ENCODE data around the gene NPM1. TPM values are rescaled to one million over a fixed set of nuclear protein-coding genes. Genes with fewer than 3 reads are reported as not detected.
"Not testable (repeated sequence)": the region's sequence is repeated elsewhere in the genome, so short reads cannot be mapped to it uniquely, and the experiment has no call there.

The NPM1 gene
- total and polyA plus RNA-seq, 12 donors = 248 to 1,064 (median 465) TPM

DNA sequence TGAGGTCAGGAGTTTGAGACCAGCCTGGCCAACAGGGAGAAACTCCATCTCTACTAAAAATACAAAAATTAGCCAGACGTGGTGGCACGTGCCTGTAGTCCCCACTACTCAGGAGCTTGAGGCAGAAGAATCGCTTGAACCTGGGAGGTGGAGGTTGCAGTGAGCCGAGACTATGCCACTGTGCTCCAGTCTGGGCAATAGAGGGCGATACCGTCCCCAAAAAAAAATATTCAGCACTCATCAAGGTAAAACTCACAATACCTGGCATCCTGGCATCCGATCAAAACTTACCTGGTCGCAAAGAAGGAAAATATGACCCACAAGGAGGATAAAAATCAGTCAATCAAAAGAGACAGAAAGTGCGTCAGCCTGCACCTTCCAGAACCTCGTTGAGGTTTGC lies 16.8 kb upstream of the NPM1 start:
- H3K9me3 ChIP-seq; H3K4me1 ChIP-seq; H3K27ac ChIP-seq; DNase-seq; ATAC-seq; H3K36me3 ChIP-seq; H3K4me3 ChIP-seq; intact Hi-C loops (cut with DNase I): not testable (repeated sequence)
- 53 to 55% methylated on average over 10 of the region's 10 CpGs for WGBS, 2 donors
- TF ChIP-seq, protein P1, sequence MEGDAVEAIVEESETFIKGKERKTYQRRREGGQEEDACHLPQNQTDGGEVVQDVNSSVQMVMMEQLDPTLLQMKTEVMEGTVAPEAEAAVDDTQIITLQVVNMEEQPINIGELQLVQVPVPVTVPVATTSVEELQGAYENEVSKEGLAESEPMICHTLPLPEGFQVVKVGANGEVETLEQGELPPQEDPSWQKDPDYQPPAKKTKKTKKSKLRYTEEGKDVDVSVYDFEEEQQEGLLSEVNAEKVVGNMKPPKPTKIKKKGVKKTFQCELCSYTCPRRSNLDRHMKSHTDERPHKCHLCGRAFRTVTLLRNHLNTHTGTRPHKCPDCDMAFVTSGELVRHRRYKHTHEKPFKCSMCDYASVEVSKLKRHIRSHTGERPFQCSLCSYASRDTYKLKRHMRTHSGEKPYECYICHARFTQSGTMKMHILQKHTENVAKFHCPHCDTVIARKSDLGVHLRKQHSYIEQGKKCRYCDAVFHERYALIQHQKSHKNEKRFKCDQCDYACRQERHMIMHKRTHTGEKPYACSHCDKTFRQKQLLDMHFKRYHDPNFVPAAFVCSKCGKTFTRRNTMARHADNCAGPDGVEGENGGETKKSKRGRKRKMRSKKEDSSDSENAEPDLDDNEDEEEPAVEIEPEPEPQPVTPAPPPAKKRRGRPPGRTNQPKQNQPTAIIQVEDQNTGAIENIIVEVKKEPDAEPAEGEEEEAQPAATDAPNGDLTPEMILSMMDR (IDR thresholded peaks at IDR 0.05) = peak in 1 of 9 donors; percentile 5
- H3K27me3 ChIP-seq = peaks cover 0 to 22% (median 0%) of the 10 kb centered on the region in 7 donors

- intact Hi-C loops (cut with DNase I) = no loop called here
- Histone ChIP-seq H3K9me3 (no peaks in the 10 kb centered on the region), H3K27me3 (peaks cover 0 to 18% (median 0%) of the 10 kb centered on the region in 7 donors), H3K4me3 (no peak overlapping the region), H3K36me3 (no peaks in the 10 kb centered on the region), H3K27ac (no peak overlapping the region), H3K4me1 (no peaks in the 10 kb centered on the region)
- WGBS, 2 donors = 80 to 84% methylated on average over 13 of the region's 13 CpGs
- TF ChIP-seq, protein P1 (IDR thresholded peaks at IDR 0.05) = no peak
- peak in 1 of 8 donors; percentile 25 for ATAC-seq
- DNase-seq = no peak
Observed at GRCh38 chr5:171371326-171371725, 16.3 kb upstream of the NPM1 start.

DNA sequence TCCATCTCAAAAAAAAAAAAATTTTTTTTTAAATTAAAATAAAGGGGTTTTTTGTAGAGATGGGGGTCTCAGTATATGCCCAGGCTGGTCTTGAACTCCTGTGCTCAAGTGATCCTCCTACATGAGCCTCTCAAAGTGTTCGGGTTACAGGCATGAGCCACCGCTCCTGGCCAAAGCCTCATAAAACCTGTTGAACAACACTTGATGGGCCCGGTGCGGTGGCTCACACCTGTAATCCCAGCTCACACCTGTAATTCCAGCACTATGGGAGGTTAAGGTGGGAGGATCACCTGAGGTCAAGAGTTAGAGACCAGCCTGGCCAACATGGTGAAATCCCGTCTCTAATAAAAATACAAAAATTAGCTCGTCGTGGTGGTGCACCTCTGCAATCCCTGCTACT lies 7.7 kb upstream of the NPM1 start:
- ATAC-seq = no peak
- intact Hi-C loops (cut with DNase I) = no loop called here

GRCh38 chr5:171384416-171384815 lies 3.2 kb upstream of the NPM1 start:
- ATAC-seq; H3K4me3 ChIP-seq; DNase-seq; H3K36me3 ChIP-seq; H3K27ac ChIP-seq; intact Hi-C loops (cut with DNase I); H3K9me3 ChIP-seq; H3K27me3 ChIP-seq: not testable (repeated sequence)
- WGBS, 2 donors = 92 to 93% methylated on average over 9 of the region's 9 CpGs
- peaks cover 0 to 19% (median 13%) of the 10 kb centered on the region in 9 donors for H3K4me1 ChIP-seq

More for the DNA sequence above, 7.7 kb upstream of the NPM1 start:
- Histone ChIP-seq H3K4me3 (no peak overlapping the region), H3K9me3 (no peaks in the 10 kb centered on the region), H3K4me1 (no peaks in the 10 kb centered on the region), H3K27ac (no peak overlapping the region), H3K27me3 (no peaks in the 10 kb centered on the region), H3K36me3 (no peaks in the 10 kb centered on the region)
- no peak for DNase-seq
- TF ChIP-seq, protein P1 (IDR thresholded peaks at IDR 0.05) = no peak
- 95 to 96% methylated on average over 7 of the region's 7 CpGs for WGBS, 2 donors

DNA sequence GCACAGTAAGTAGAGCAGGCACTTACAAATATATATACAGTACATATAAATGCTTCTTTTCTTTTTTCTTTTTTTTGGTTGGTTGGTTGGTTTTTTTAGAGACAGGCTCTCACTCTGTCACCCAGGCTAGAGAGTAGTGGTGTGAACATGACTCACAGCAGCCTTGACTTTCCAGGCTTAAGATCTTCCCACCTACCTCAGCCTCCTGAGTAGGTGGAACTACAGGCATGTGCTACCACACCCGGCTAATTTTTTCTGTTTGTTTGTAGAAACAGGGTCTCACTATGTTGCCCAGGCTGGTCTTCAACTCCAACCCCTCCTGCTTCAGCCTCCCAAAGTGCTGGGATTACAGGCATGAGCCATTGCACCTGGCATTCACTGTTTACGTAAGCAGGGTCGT lies 2.6 kb upstream of the NPM1 start:
- intact Hi-C loops (cut with DNase I); DNase-seq; H3K36me3 ChIP-seq; H3K27ac ChIP-seq; H3K4me3 ChIP-seq; ATAC-seq; H3K9me3 ChIP-seq; H3K27me3 ChIP-seq: not testable (repeated sequence)
- 83 to 90% methylated on average over 3 of the region's 3 CpGs for WGBS, 2 donors
- H3K4me1 ChIP-seq = peaks cover 0 to 25% (median 18%) of the 10 kb centered on the region in 9 donors

Measured in heart right ventricle (tissue), 16 donors.